ENCODE results near the gene PCDH19. TPM values are rescaled to one million over a fixed set of nuclear protein-coding genes. Genes with fewer than 3 reads are reported as not detected.

Gene PCDH19
- total RNA-seq, 1 donor from 2014 or later = 0.35 TPM

DNA sequence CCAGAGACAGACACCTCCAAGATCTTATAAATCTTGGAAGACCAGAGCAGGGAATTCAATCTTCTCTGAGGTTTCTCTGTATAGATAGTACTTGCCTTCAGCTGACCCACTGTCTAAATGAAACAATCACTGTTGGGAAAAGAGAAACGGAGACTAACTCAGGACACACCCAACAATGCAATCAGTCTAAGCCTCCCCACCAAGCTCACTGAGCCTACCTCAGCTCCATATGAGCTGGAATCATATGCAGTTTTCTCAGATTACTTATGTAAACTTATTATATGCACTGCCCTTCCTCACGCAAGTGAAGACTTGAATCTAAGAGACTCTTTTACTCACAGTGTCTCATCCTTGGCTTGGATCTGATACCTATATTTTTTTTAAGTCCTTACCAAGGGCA, 110.5 kb downstream of the PCDH19 start:
- DNase-seq (ENCODE audit: low spot score) = no peak
- no peak for ATAC-seq

DNA sequence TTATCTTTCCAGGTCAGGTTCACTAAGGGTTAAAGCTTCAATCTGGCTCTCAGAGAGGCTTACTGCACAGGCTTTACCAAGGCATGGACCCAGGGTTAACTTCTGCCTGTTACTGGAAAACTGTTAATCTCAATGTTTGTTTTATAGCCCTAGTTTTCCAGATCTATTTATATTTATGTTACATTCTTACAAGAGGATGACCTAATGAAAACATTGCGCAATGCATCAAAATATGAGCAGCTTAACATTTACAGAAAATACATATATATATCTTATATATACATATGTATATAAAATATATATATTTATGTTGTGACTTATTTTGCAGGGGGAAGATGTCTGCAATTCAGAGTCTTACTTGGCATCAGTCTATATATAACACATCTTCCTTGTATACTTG, 112.3 kb downstream of the PCDH19 start:
- ATAC-seq = no peak
- no peak for DNase-seq (ENCODE audit: low spot score)

DNA sequence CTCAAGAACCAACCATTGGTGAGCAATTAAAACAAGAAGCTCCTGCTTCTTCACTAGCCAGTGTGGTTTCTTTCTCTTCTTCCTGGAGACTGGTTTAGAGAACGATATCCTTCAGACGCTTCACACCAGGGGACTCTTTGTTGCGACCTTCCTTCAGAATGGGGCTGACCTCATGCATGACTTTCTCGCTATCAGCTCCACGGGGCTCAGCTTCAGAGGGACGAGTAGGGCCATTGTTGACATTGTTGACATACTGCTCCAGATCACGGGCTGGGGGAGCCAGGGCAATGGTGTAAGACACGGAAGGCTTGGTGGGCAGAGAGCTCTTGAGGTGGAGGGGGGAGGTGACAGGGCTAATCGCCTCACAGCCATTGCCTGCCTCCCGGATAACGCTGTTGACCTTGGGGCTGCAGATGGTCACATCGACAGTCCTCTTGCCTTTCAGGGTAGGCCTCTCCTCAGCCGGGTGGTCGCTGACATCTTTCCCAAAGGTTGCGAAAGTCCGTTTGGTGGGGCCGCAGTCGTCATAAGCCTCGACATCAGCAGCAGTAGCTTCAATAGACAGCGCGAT, 113.8 kb downstream of the PCDH19 start:
- no peak for ATAC-seq

DNA sequence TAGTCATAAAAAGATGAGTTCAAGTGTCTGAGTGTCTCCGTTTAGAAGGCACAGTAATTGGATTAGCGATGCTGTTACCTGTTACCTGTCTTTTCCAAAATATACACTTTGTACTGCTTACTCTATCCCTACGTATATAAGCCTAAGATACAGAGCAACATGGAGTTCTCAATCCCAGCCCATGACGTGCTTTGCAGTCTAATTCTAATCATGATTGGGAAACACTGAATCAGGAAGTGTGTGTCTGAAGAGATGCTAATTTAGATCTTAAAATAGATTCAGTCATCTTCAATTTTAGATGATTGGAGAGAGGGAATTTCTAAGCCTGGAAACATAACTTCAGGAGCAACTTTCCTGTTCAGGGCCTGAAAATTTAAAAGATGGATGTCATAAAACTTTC, 115.1 kb downstream of the PCDH19 start:
- no peak for ATAC-seq
- DNase-seq (ENCODE audit: low spot score) = no peak

More for the DNA sequence above, 113.8 kb downstream of the PCDH19 start:
- DNase-seq (ENCODE audit: low spot score) = no peak

DNA sequence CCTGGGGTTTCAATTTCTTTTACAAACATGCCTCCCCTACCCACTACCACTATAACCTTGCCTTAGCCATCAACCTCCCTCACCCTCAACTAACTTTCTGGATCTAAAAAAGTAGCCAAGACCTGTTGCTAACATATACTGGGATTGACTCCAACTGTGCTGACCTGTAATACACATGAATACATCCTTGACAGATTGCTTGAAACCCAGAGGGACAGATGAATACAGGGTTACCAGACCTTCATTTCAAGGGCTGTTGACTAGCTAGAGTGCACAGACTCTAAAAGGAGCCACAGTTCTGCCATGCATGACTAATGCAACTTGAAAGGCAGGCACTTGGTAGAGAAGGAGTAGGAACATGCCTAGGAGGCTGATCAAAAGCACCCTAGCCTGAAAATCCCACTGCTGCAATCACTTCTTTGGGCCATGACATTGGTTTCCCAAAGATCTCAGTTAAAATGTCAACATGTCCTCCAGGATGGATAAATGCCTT, 121.0 kb downstream of the PCDH19 start:
- DNase-seq (ENCODE audit: low spot score) = no peak
- ATAC-seq = no peak

DNA sequence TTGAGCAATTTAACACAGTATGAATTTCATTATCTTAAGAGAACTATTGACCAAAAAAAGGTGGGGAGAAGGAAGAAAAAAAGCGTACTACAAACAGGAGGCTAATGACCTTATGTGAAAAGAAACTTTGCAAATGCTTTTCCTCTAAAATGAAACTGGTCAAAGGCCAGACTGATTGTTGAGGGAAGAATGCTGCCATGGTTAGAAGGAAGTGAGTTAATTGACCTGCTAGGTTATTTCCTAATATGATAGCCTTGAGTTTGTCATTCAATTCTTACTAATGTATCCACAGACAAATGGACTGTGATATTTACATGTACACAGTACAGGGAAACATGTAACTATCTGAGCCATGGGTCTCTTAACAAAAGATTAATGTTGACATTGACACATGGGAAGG, 132.8 kb downstream of the PCDH19 start:
- no peak for ATAC-seq

DNA sequence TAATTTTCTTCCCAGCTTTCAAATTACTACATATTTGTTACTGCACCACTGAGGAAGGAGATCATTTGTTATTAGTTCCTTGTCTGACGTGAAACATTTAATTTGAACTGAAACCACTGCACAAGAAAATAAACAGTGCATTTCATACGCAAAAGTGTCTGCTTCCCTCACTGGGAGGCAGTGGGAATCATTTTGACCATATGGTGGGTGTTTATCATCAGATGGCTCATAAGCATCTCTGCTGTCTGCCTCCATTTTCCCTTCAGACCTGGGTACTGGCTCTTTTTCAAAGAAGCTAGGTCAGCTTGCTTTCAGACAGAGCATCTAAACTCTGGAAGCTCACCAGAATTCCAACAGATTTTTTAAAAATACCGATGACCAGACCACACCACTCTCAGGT, 135.2 kb downstream of the PCDH19 start:
- ATAC-seq = no peak
- no peak for DNase-seq (ENCODE audit: low spot score)

More for the DNA sequence above, 132.8 kb downstream of the PCDH19 start:
- DNase-seq (ENCODE audit: low spot score) = no peak

DNA sequence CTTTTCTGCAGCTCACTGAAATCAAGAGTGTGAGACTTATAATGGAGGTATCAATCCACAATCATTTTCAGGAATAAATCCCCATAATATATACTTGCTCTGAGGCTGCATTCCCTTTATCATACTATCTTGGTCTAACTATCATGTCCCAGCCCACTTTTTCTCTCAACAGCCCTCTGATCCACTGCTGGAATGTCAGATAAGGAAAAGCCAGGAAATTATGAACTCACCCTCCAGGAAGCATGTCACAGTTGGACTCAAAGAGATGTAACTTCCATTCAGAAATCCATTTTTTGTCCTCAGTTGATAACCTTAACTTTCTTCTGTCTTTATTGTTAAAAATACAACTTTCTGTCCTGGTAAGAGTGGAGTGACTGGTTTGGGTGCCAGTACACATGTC, 144.9 kb downstream of the PCDH19 start:
- no peak for DNase-seq (ENCODE audit: low spot score)
- ATAC-seq = no peak

DNA sequence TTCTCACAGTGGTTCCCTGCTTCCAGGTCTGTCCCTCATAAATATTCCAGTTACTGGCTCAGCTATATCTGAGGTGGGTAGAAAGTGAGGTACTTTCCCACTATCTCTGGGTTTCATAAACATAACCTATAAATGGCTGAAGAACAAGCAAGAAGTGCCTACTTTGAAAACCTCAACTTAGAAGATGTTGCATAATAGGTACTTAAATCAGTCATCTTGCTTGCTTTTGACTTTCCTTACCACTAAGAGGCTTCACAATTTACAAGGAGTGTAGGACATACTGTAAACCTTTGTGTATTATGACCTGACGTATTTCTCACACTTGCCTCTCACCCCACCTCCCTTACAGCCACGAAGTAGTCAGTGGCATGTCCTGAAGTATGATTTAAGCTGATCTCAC, 145.9 kb downstream of the PCDH19 start:
- DNase-seq (ENCODE audit: low spot score) = no peak
- ATAC-seq = no peak

DNA sequence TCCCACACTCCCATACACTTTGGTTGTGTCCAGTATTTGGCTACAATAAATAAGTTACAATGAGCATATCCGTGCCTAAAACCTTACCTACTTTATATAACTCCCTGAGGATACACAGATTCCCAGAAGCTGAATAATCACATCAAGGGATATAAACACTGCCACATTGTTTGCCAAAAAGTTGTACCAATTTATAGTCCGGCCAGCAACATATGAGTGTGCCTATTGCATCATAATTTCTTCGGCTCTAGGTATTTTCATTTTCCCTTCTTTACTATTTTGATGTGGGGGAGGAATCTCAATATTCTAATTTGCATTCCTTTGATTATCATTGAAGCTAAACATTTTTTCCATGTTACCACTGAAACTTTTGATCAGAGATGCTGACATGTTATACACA, 146.4 kb downstream of the PCDH19 start:
- ATAC-seq = no peak
- DNase-seq (ENCODE audit: low spot score) = no peak

DNA sequence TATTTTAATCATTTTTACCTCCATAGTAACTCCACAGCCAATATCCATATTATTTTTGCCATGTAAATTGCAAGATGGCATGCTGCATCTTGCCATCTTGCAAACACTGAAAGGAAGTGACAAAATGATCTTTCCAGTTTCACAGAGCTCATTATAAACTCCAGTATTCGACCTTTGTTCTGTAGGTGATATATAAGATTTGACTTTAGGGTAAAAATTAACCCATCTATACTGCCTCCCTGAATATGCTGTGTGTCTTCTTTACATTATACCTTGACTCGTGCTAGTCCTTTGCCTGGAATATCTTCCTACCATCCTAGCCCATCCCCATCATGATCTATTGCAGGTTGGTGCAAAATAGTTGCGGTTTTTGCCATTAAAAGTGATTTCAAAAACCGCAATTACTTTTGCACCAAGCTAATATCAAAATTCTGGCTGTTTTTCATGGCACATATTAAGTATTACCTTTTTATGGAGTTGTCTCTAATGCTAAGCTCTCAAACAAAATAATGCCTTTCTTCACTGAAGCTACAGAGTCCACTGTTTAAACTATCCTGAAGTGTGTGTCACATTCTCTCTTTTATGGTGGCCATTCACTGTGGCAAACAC, 161.1 kb downstream of the PCDH19 start:
- ATAC-seq = no peak

DNA sequence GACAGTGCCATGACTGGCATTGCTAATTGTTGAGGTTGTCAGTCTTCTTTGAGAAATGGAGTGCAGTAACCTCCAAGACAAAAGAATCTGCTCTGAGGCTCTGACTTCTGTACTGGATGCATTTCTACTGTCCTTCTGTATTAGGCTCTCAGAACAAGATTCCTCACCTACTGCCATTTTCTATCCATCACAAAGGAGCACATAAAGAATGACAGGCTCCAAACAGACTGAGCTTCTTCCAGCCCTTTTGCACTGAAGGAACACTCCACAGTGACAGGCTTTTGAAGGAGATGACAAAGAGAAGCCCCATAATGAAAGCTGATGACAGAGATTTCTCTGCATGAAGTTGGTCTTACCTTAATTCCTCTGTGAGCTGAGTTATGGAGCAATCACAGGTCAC, 162.2 kb downstream of the PCDH19 start:
- ATAC-seq (no peak), DNase-seq (ENCODE audit: low spot score) (no peak)

More for the DNA sequence above, 161.1 kb downstream of the PCDH19 start:
- DNase-seq (ENCODE audit: low spot score) = no peak

DNA sequence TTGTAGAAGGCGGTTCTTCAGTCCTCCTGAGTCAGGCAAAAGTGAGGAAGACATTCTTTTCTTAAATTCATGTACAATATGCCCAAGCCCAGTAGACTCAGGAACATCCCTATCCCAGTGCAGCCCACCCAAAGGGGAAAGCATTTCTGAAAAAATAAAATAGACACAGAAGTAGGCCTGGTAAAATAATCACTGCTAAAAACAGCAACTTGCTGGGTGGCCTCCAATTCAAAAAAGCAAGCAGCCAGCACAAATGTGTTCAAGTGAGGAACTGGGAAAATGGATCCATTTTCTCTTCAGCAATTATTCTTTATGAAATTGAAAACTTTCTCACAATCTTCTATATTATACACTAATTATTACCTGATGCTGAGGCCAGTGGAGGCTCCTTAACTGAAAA, 165.4 kb downstream of the PCDH19 start:
- ATAC-seq (no peak), DNase-seq (ENCODE audit: low spot score) (no peak)

Other genes starting within 250 kb of the PCDH19 start
- gene TNMD, start 174.7 kb upstream of the PCDH19 start, total RNA-seq = not detected
- 35.2 TPM for gene TSPAN6, start 226.5 kb upstream of the PCDH19 start, total RNA-seq
- 3.6 TPM for gene SRPX2, start 233.9 kb upstream of the PCDH19 start, total RNA-seq